Gastrocnemius medialis (tissue), 4 donors: Measurements from ENCODE around the gene KPNA1. TPM values are rescaled to one million over a fixed set of nuclear protein-coding genes. Genes with fewer than 3 reads are reported as not detected.

ENCODE experiments used
- ATAC-seq, 2 donors: fragments of 150-250 bp; one replicate each; pipeline ENCODE4 v1.9.1; 2016
- DNase-seq, 2 donors: peaks; one replicate each; pipeline ENCODE4 v3.0.0-alpha.2; 2019
- H3K27ac ChIP-seq, 4 donors: fragments of 200-600 bp; sonication (generic); 1 replicate in 1 of 4; 2 replicates in 3 of 4; pipeline ENCODE4 v1.5.1; 2016 to 2018; ENCODE audit warnings: mild to moderate bottlenecking in 2 of 4, moderate library complexity in 1 of 4
- H3K27me3 ChIP-seq, 3 donors: fragments of 200-600 bp; sonication (generic) in 2 of 3; 1 replicate in 1 of 3; 2 replicates in 2 of 3; pipeline versions ENCODE4 v1.5.1 to v1.6.0; 2016 to 2019; ENCODE audit warnings: mild to moderate bottlenecking in 1 of 3, moderate library complexity in 1 of 3
- H3K36me3 ChIP-seq, 2 donors: fragments of 200-600 bp; sonication (generic) in 1 of 2; one replicate each; pipeline ENCODE4 v1.5.1; 2017 to 2018
- H3K4me1 ChIP-seq, 2 donors: fragments of 200-600 bp; sonication (generic) in 1 of 2; one replicate each; pipeline ENCODE4 v1.5.1; 2016 to 2017; ENCODE audit warnings: mild to moderate bottlenecking in 2 of 2
- H3K4me3 ChIP-seq, 4 donors: fragments of 200-600 bp; sonication (generic) in 3 of 4; 1 replicate in 1 of 4; 2 replicates in 3 of 4; pipeline ENCODE4 v1.5.1; 2016 to 2019; ENCODE audit warnings: mild to moderate bottlenecking in 2 of 4
- H3K9me3 ChIP-seq, 3 donors: fragments of 200-600 bp; sonication (generic) in 2 of 3; 1 replicate in 1 of 3; 2 replicates in 2 of 3; pipeline ENCODE4 v1.5.1; 2016 to 2019
- POLR2A ChIP-seq, 2 donors: fragments of 450-650 bp; IDR thresholded peaks; one replicate each; pipeline ENCODE4 v1.6.1; 2017; ENCODE audit warnings: antibody characterized with exemption in 2 of 2, mild to moderate bottlenecking in 2 of 2, moderate library complexity in 2 of 2
- in situ Hi-C, 4 donors: fragments of 200-750 bp; cut with MboI; loops; one replicate each; pipeline versions ENCODE4 v1.15.0 to v1.8.0; 2017; ENCODE audit warnings: low sequenced_read_pairs in 4 of 4
- intact Hi-C: fragments of 100-400 bp; cut with DNase I; formaldehyde crosslinking; loops from one replicate; pipeline ENCODE4 v1.15.1; 2023; ENCODE audit warnings: low total_unique reads
- total RNA-seq, 4 donors: library from RNA; depleted of rRNA; stranded (reverse); fragments of >200 nt; gene quantifications; one replicate each; pipeline versions ENCODE4 v1.1.0 to v1.2.3, GENCODE V29; 2016
- TF ChIP-seq, protein P1 (sequence below), 5 experiments: fragments of 450-650 bp in 3 of 5; fragments of 200-600 bp in 2 of 5; sonication (generic) in 2 of 5; IDR thresholded peaks in 4 of 5; conservative IDR thresholded peaks in 1 of 5; 1 replicate in 4 of 5; 2 replicates in 1 of 5; pipeline ENCODE4 v1.5.1; 2016 to 2019; ENCODE audit warnings: antibody characterized with exemption in 5 of 5, mild to moderate bottlenecking in 3 of 5, moderate library complexity in 3 of 5

KPNA1 gene
- total RNA-seq, 4 donors from 2014 or later = 108 to 119 (median 112) TPM

GRCh38 chr3:122407946-122408345, 106.8 kb downstream of the KPNA1 start:
- Histone ChIP-seq H3K36me3 (peaks cover 0 to 32% of the 10 kb centered on the region in 2 donors), H3K4me3 (no peak overlapping the region), H3K9me3 (no peaks in the 10 kb centered on the region), H3K27me3 (no peaks in the 10 kb centered on the region), H3K27ac (peak overlapping the region in 1 of 4 donors; percentile 16), H3K4me1 (peaks cover 13 to 26% of the 10 kb centered on the region in 2 donors)
- in situ Hi-C loops = no loop called here
- TF ChIP-seq POLR2A (IDR thresholded peaks at IDR 0.05) = no peak
- TF ChIP-seq, protein P1, sequence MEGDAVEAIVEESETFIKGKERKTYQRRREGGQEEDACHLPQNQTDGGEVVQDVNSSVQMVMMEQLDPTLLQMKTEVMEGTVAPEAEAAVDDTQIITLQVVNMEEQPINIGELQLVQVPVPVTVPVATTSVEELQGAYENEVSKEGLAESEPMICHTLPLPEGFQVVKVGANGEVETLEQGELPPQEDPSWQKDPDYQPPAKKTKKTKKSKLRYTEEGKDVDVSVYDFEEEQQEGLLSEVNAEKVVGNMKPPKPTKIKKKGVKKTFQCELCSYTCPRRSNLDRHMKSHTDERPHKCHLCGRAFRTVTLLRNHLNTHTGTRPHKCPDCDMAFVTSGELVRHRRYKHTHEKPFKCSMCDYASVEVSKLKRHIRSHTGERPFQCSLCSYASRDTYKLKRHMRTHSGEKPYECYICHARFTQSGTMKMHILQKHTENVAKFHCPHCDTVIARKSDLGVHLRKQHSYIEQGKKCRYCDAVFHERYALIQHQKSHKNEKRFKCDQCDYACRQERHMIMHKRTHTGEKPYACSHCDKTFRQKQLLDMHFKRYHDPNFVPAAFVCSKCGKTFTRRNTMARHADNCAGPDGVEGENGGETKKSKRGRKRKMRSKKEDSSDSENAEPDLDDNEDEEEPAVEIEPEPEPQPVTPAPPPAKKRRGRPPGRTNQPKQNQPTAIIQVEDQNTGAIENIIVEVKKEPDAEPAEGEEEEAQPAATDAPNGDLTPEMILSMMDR (IDR thresholded peaks at IDR 0.05 in 4 of 5, conservative IDR thresholded peaks at IDR 0.05 in 1 of 5) = no peak
- intact Hi-C loops = no loop called here
- DNase-seq = no peak
- ATAC-seq = no peak

DNA sequence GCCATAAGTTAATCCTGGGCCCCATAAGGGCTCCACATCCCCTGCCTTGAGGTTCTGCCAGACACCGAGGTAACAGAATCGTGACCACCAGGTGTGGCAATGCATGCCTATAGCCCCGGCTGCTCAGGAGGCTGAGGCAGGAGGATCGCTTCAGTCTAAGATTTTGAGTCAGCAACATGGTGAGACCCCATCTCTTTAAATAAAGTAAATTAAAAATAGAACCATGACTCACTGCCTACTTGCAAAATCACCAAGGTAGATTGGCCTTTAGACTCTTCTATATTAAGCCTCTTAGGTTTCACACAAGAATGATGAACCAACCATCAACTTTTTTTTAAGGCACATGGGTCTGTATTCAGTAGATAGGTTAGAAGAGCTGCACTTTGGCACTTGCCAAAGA, 108.5 kb downstream of the KPNA1 start:
- DNase-seq (no peak), ATAC-seq (peak; percentile 52 to 75)
- peaks cover 0 to 32% of the 10 kb centered on the region in 2 donors for H3K36me3 ChIP-seq
- H3K4me1 ChIP-seq = peaks cover 8 to 26% of the 10 kb centered on the region in 2 donors
- no peak overlapping the region for H3K4me3 ChIP-seq
- H3K27ac ChIP-seq = peak overlapping the region; percentile 73 to 89 (median 76)
- no peaks in the 10 kb centered on the region for H3K27me3 ChIP-seq
- TF ChIP-seq, protein P1 (IDR thresholded peaks at IDR 0.05 in 4 of 5, conservative IDR thresholded peaks at IDR 0.05 in 1 of 5) = no peak
- no peak for TF ChIP-seq POLR2A (IDR thresholded peaks at IDR 0.05)
- intact Hi-C loops (no loop called here), in situ Hi-C loops (no loop called here)
- H3K9me3 ChIP-seq = no peaks in the 10 kb centered on the region

DNA sequence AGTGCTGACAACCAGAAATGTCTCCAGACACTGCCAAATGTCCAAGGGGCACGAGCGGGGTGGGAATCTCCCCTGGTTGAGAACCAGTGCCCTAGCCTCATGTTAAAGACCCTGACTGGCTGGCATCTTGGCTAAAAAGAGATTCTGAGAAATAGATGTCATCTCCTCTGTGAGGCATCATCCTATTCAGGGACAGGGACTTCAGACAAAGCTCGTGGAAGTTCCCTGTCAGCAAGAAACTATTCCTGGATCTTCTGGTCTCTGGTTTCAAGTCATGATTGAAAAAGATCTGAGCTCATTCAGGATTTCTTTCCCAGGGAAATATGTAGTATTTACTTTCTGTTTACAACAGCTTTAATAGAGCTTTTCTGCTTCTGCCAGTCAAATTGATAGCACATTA, 109.7 kb downstream of the KPNA1 start:
- Histone ChIP-seq H3K27ac (peak overlapping the region; percentile 73 to 89 (median 76)), H3K4me1 (peaks cover 8 to 26% of the 10 kb centered on the region in 2 donors), H3K9me3 (no peaks in the 10 kb centered on the region), H3K36me3 (peaks cover 0 to 25% of the 10 kb centered on the region in 2 donors), H3K4me3 (no peak overlapping the region), H3K27me3 (no peaks in the 10 kb centered on the region)
- in situ Hi-C loops (no loop called here), intact Hi-C loops (no loop called here)
- DNase-seq (peak in 1 of 2 donors; percentile 18), ATAC-seq (peak; percentile 91)
- TF ChIP-seq, protein P1 (IDR thresholded peaks at IDR 0.05 in 4 of 5, conservative IDR thresholded peaks at IDR 0.05 in 1 of 5) = no peak
- TF ChIP-seq POLR2A (IDR thresholded peaks at IDR 0.05) = peak in 1 of 2 donors; percentile 10

- Histone ChIP-seq H3K9me3 (no peaks in the 10 kb centered on the region), H3K4me3 (no peak overlapping the region), H3K27ac (peak overlapping the region in 2 of 4 donors; percentile 75 to 89), H3K4me1 (peaks cover 8 to 26% of the 10 kb centered on the region in 2 donors), H3K36me3 (peaks cover 0 to 18% of the 10 kb centered on the region in 2 donors), H3K27me3 (no peaks in the 10 kb centered on the region)
- TF ChIP-seq, protein P1 (IDR thresholded peaks at IDR 0.05 in 4 of 5, conservative IDR thresholded peaks at IDR 0.05 in 1 of 5) = no peak
- ATAC-seq (no peak), DNase-seq (no peak)
- in situ Hi-C loops (no loop called here), intact Hi-C loops (no loop called here)
Measured at GRCh38 chr3:122403489-122403888, 111.2 kb downstream of the KPNA1 start.

DNA sequence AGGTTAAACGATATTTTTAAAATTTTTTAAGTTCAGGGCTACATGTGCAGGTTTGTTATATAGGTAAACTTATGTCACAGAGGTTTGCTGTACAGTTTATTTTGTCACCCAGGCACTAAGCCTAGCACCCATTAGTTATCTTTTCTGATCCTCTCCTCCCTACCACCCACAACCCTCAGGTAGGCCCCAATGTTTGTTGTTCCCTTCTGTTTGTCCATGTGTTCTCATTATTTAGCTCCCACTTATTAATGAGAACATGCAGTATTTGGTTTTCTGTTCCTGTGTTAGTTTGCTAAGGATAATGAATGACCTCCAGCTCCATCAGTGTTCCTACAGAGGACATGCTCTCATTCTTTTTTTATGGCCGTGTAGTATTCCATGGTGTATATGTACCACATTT, 115.8 kb downstream of the KPNA1 start:
- Histone ChIP-seq H3K36me3 (peaks cover 0 to 3% of the 10 kb centered on the region in 2 donors), H3K4me1 (no peaks in the 10 kb centered on the region), H3K27me3 (no peaks in the 10 kb centered on the region), H3K4me3 (no peak overlapping the region), H3K27ac (no peak overlapping the region), H3K9me3 (no peaks in the 10 kb centered on the region)
- TF ChIP-seq, protein P1 (IDR thresholded peaks at IDR 0.05 in 4 of 5, conservative IDR thresholded peaks at IDR 0.05 in 1 of 5) = no peak
- TF ChIP-seq POLR2A (IDR thresholded peaks at IDR 0.05) = no peak
- DNase-seq (no peak), ATAC-seq (no peak)
- intact Hi-C loops = no loop called here
- in situ Hi-C loops = loop anchor here in 2 of 4 donors (10.0 to 25.0 kb wide), 3 partner anchors 276 to 862 kb away; partner anchors contain the start of genes HSPBAP1 (in 1 of the 2), POLQ (in 1 of the 2) and SLC49A4 (in 1 of the 2)
